Natural killer cell (primary cell): ENCODE results near the gene ZNF230. TPM values are rescaled to one million over a fixed set of nuclear protein-coding genes. Genes with fewer than 3 reads are reported as not detected.

Experiments
- ATAC-seq, 3 donors: fragments of 150-1000 bp in 2 of 3; fragments of 200-7000 bp in 1 of 3; cut with Tn5 transposase; 1 replicate in 1 of 3; 2 replicates in 2 of 3; pipeline ENCODE4 v1.10.0; 2021; ENCODE audit warnings: mild to moderate bottlenecking in 2 of 3, moderate library complexity in 2 of 3
- DNase-seq, 2 donors: peaks; one replicate each; pipeline versions ENCODE4 v3.0.0 to v3.0.0-alpha.2; 2013 to 2021; ENCODE audit warnings: mixed read lengths in 1 of 2
- H3K27ac ChIP-seq: one replicate; pipeline ENCODE4 v1.5.1; 2013; ENCODE audit warnings: mild to moderate bottlenecking, low read length
- H3K27me3 ChIP-seq: one replicate; pipeline ENCODE4 v1.6.1; 2013; ENCODE audit warnings: low read length; ENCODE audit not compliant: control insufficient read depth, insufficient read depth
- H3K36me3 ChIP-seq: one replicate; pipeline ENCODE4 v1.6.1; 2013; ENCODE audit warnings: low read length; ENCODE audit not compliant: control insufficient read depth, insufficient read depth
- H3K4me1 ChIP-seq: one replicate; pipeline ENCODE4 v1.6.1; 2013; ENCODE audit warnings: low read length; ENCODE audit not compliant: control insufficient read depth, insufficient read depth
- H3K4me3 ChIP-seq: one replicate; pipeline ENCODE4 v1.5.1; 2013; ENCODE audit warnings: low read length
- H3K9me3 ChIP-seq: one replicate; pipeline ENCODE4 v1.6.1; 2013; ENCODE audit warnings: low read length; ENCODE audit not compliant: control insufficient read depth, insufficient read depth
- H3K27ac Mint-ChIP-seq, 2 donors: one replicate each; pipeline ENCODE4 v1.8.0; 2022; ENCODE audit warnings: mild to moderate bottlenecking in 2 of 2, mixed read lengths in 2 of 2, moderate library complexity in 1 of 2
- H3K27me3 Mint-ChIP-seq, 2 donors: one replicate each; pipeline ENCODE4 v1.8.0; 2022; ENCODE audit warnings: low read depth in 2 of 2, mixed read lengths in 2 of 2
- H3K36me3 Mint-ChIP-seq: one replicate; pipeline ENCODE4 v1.8.0; 2022; ENCODE audit warnings: mixed read lengths
- H3K4me1 Mint-ChIP-seq, 2 donors: one replicate each; pipeline ENCODE4 v1.8.0; 2022; ENCODE audit warnings: mixed read lengths in 2 of 2
- H3K4me3 Mint-ChIP-seq: one replicate; pipeline ENCODE4 v1.8.0; 2022; ENCODE audit warnings: mild to moderate bottlenecking, moderate library complexity, mixed read lengths
- H3K9me3 Mint-ChIP-seq, 2 donors: one replicate each; pipeline ENCODE4 v1.8.0; 2022; ENCODE audit warnings: mixed read lengths in 2 of 2
- CTCF ChIP-seq: fragments of 200-600 bp; IDR thresholded peaks from one replicate; pipeline ENCODE4 v1.8.0; 2022; ENCODE audit warnings: antibody characterized with exemption
- WGBS: methylation state at CpG from one replicate; pipeline ENCODE4 v1.1.7; 2013; ENCODE audit warnings: missing lambda C conversion rate; ENCODE audit not compliant: insufficient coverage; 5-methylcytosine and 5-hydroxymethylcytosine counted together
- intact Hi-C: fragments of 100-400 bp; cut with micrococcal nuclease; formaldehyde crosslinking; loops from one replicate; pipeline ENCODE4 v1.14.2; 2022
- total RNA-seq, 4 donors: library from RNA; stranded (reverse); fragments of 120-200 nt in 1 of 4; gene quantifications; one replicate each; pipeline versions ENCODE4 v1.2.3 to v1.2.4, GENCODE V29; 2013 to 2022

ZNF230 gene
- total RNA-seq, 3 donors from 2014 or later (not counting 1 experiment from before 2014, with no cell fraction given): 2.3 to 6.3 (median 3.4) TPM

DNA sequence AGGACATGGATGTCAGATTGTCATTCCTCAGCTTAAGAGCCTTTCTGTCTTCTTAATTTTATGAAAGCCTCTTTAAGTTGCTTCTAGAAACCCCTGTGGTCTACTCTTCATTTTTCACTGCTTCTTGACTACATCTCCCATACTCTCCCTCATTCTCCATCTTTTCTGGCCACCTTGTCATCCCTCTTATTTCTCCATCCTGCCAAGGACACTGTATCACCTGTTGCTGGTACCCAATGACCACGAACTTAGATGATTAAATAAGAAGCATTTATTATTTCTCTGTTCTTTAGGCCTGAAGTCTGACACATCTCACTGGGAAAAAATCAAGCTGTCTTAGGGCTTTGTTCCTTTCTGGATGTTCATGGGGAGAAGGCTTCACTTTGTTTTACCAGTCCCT is 58.3 kb downstream of the ZNF230 start:
- Histone ChIP-seq H3K4me1 (no peaks in the 10 kb centered on the region), H3K27me3 (no peaks in the 10 kb centered on the region), H3K36me3 (peaks cover 15% of the 10 kb centered on the region), H3K27ac (no peak overlapping the region), H3K9me3 (peaks cover 15% of the 10 kb centered on the region), H3K4me3 (no peak overlapping the region)
- H3K36me3 Mint-ChIP-seq: peaks cover 31% of the 10 kb centered on the region
- no peak for ATAC-seq
- no peak for TF ChIP-seq CTCF
- no peak overlapping the region for H3K27ac Mint-ChIP-seq
- intact Hi-C loops: no loop called here
- H3K4me1 Mint-ChIP-seq: no peaks in the 10 kb centered on the region
- H3K4me3 Mint-ChIP-seq: no peak overlapping the region
- 90% methylated on average over 1 of the region's 1 CpG for WGBS
- peaks cover 0 to 4% of the 10 kb centered on the region in 2 donors for H3K9me3 Mint-ChIP-seq
- DNase-seq: no peak
- H3K27me3 Mint-ChIP-seq: no peaks in the 10 kb centered on the region

Other genes starting within 250 kb of the ZNF230 start
- 10 to 100 TPM; 23.3 to 37.4 (median 28.3) TPM for gene SMG9, start 248.0 kb upstream of the ZNF230 start, total RNA-seq
- 1 to 10 TPM in 2 of 3 donors, under 1 TPM in 1; 0.72 to 7.1 (median 1.4) TPM for gene KCNN4, start 222.0 kb upstream of the ZNF230 start, total RNA-seq
- gene LYPD5, start 200.5 kb upstream of the ZNF230 start, total RNA-seq: not detected
- gene ZNF283, start 175.6 kb upstream of the ZNF230 start, total RNA-seq: 1 to 10 TPM; 4.1 to 8.0 (median 7.1) TPM
- 1 to 10 TPM; 1.3 to 3.1 (median 1.4) TPM for gene ZNF404, start 119.0 kb upstream of the ZNF230 start, total RNA-seq
- gene ZNF45, start 67.7 kb upstream of the ZNF230 start, total RNA-seq: 10 to 100 TPM; 10.6 to 24.3 (median 14.5) TPM
- 1 to 10 TPM; 1.9 to 2.7 (median 2.2) TPM for gene ZNF221, start 51.7 kb upstream of the ZNF230 start, total RNA-seq
- 1 to 10 TPM; 5.1 to 8.5 (median 6.5) TPM for gene ZNF155, start 18.8 kb upstream of the ZNF230 start, total RNA-seq
- gene ZNF222, start 22.4 kb downstream of the ZNF230 start, total RNA-seq: 1 to 10 TPM; 5.6 to 7.6 (median 5.7) TPM
- gene ZNF223, start 49.1 kb downstream of the ZNF230 start, total RNA-seq: 1 to 10 TPM in 2 of 3 donors, under 1 TPM in 1; 0.94 to 3.3 (median 2.9) TPM
- 1 to 10 TPM; 3.2 to 4.6 (median 3.8) TPM for gene ZNF284, start 69.2 kb downstream of the ZNF230 start, total RNA-seq
- 10 to 100 TPM; 52.2 to 57.6 (median 56.0) TPM for gene ZNF224, start 91.4 kb downstream of the ZNF230 start, total RNA-seq
- gene ZNF225, start 110.4 kb downstream of the ZNF230 start, total RNA-seq: 1 to 10 TPM; 1.5 to 3.6 (median 3.0) TPM
- gene ZNF234, start 138.6 kb downstream of the ZNF230 start, total RNA-seq: 1 to 10 TPM; 3.9 to 7.5 (median 5.5) TPM
- 10 to 100 TPM; 11.1 to 16.0 (median 15.0) TPM for gene ZNF226, start 162.1 kb downstream of the ZNF230 start, total RNA-seq
- 10 to 100 TPM; 21.0 to 32.3 (median 23.4) TPM for gene ZNF227, start 209.6 kb downstream of the ZNF230 start, total RNA-seq